SK-N-SH (cell line): ENCODE results near the gene ERP29. TPM values are rescaled to one million over a fixed set of nuclear protein-coding genes. Genes with fewer than 3 reads are reported as not detected.

Experiments used
- CTCF ChIA-PET: fragments of 300-600, 350-600 bp; formaldehyde crosslinking; extraction: SDS; loops from one replicate; lab custom pipeline; 2021; lab: Yijun Ruan, JAX
- POLR2A ChIA-PET: fragments of 350-600 bp; sonication (Branson Sonifier 250); formaldehyde crosslinking; extraction: SDS; loops from one replicate; lab custom pipeline; 2020; ENCODE audit warnings: antibody characterized with exemption, inconsistent platforms; lab: Yijun Ruan, JAX
- DNase-seq: peaks from one replicate; pipeline ENCODE4 v3.0.0; 2012
- H2AFZ ChIP-seq: fragments of 200-600 bp; sonication (generic); 2 replicates; pipeline ENCODE4 v1.8.1; 2016; ENCODE audit warnings: antibody characterized with exemption, mild to moderate bottlenecking, low read depth
- H3F3A ChIP-seq: fragments of 200-600 bp; sonication (generic); replicated peaks from 2 replicates; pipeline ENCODE3; 2016; ENCODE audit warnings: antibody characterized with exemption, mild to moderate bottlenecking; ENCODE audit not compliant: insufficient read depth
- H3K27ac ChIP-seq, 2 experiments: fragments of 200-500 bp in 1 of 2; fragments of 200-600 bp in 1 of 2; sonication (Bioruptor generic) in 1 of 2; sonication (generic), shearing (Covaris generic) in 1 of 2; 2 replicates each; pipeline versions ENCODE4 v1.5.1 to v1.6.1; 2014 to 2016; ENCODE audit warnings: low read depth in 2 of 2, inconsistent platforms in 1 of 2, low read length in 1 of 2, mild to moderate bottlenecking in 1 of 2, mixed read lengths in 1 of 2
- H3K27me3 ChIP-seq: fragments of 200-600 bp; sonication (generic), shearing (Covaris generic); 2 replicates; pipeline ENCODE4 v1.6.1; 2016; ENCODE audit warnings: mixed run types; ENCODE audit not compliant: insufficient read depth
- H3K36me3 ChIP-seq, 2 experiments: fragments of 200-500 bp in 1 of 2; fragments of 200-600 bp in 1 of 2; sonication (Bioruptor generic) in 1 of 2; sonication (generic) in 1 of 2; replicated peaks in 1 of 2; 2 replicates each; pipeline versions ENCODE3 to v1.5.1; 2014 to 2016; ENCODE audit warnings: low read length in 1 of 2, mild to moderate bottlenecking in 1 of 2; ENCODE audit not compliant: insufficient read depth in 2 of 2, control insufficient read depth in 1 of 2
- H3K4me1 ChIP-seq, 2 experiments: fragments of 200-500 bp in 1 of 2; fragments of 200-600 bp in 1 of 2; sonication (Bioruptor generic) in 1 of 2; sonication (generic), shearing (Covaris generic) in 1 of 2; 2 replicates each; pipeline versions ENCODE4 v1.5.1 to v1.6.1; 2014 to 2016; ENCODE audit warnings: low read depth in 1 of 2, low read length in 1 of 2, mixed run types in 1 of 2; ENCODE audit not compliant: insufficient read depth in 2 of 2, control insufficient read depth in 1 of 2
- H3K4me2 ChIP-seq: fragments of 200-600 bp; sonication (generic), shearing (Covaris generic); 2 replicates; pipeline ENCODE4 v1.6.1; 2017; ENCODE audit warnings: mixed run types
- H3K4me3 ChIP-seq, 2 experiments: fragments of 200-500 bp in 1 of 2; fragments of 200-600 bp in 1 of 2; sonication (Bioruptor generic) in 1 of 2; sonication (generic), shearing (Covaris generic) in 1 of 2; 2 replicates each; pipeline versions ENCODE4 v1.5.1 to v1.8.1; 2014 to 2016; ENCODE audit warnings: low read depth in 2 of 2, inconsistent platforms in 1 of 2, low read length in 1 of 2, mild to moderate bottlenecking in 1 of 2, mixed read lengths in 1 of 2, moderate library complexity in 1 of 2
- H3K79me2 ChIP-seq: fragments of 200-600 bp; sonication (generic); 2 replicates; pipeline ENCODE4 v1.8.1; 2017; ENCODE audit warnings: mild to moderate bottlenecking; ENCODE audit not compliant: insufficient read depth
- H3K9ac ChIP-seq: fragments of 200-600 bp; sonication (generic); 2 replicates; pipeline ENCODE4 v1.6.1; 2017; ENCODE audit warnings: mixed run types
- H3K9me2 ChIP-seq: fragments of 200-600 bp; sonication (generic); 2 replicates; pipeline ENCODE4 v1.6.1; 2017; ENCODE audit warnings: mixed run types
- H3K9me3 ChIP-seq: fragments of 200-600 bp; sonication (generic); 2 replicates; pipeline ENCODE4 v1.6.1; 2017; ENCODE audit warnings: mixed run types, mild to moderate bottlenecking, moderate library complexity
- H4K20me1 ChIP-seq: fragments of 200-600 bp; sonication (generic); 2 replicates; pipeline ENCODE4 v1.6.1; 2017; ENCODE audit warnings: mild to moderate bottlenecking, mixed run types; ENCODE audit not compliant: insufficient read depth
- ELF1 ChIP-seq: IDR thresholded peaks from 2 replicates; pipeline ENCODE4 v1.4.0; 2012
- FOXM1 ChIP-seq: IDR thresholded peaks from 2 replicates; pipeline ENCODE4 v1.4.0; 2012; ENCODE audit warnings: low read depth, mild to moderate bottlenecking
- GABPA ChIP-seq: IDR thresholded peaks from 2 replicates; pipeline ENCODE4 v1.4.0; 2012; ENCODE audit warnings: low read depth, mild to moderate bottlenecking
- NFIC ChIP-seq: IDR thresholded peaks from 2 replicates; pipeline ENCODE4 v1.4.0; 2012; ENCODE audit warnings: borderline replicate concordance
- RFX5 ChIP-seq: IDR thresholded peaks from 2 replicates; pipeline ENCODE4 v1.6.1; 2012; ENCODE audit warnings: mild to moderate bottlenecking, improper control_type of control experiment, low read length
- SMC3 ChIP-seq: IDR thresholded peaks from 2 replicates; pipeline ENCODE4 v1.6.1; 2012; ENCODE audit warnings: low read depth, low read length, improper control_type of control experiment
- TAF1 ChIP-seq: IDR thresholded peaks from 2 replicates; pipeline ENCODE4 v1.6.1; 2012; ENCODE audit warnings: low read depth, mild to moderate bottlenecking, low read length, moderate library complexity, borderline replicate concordance
- WGBS: methylation state at CpG from one replicate; pipeline ENCODE4 v1.1.6; 2017; ENCODE audit warnings: low lambda C conversion rate; 5-methylcytosine and 5-hydroxymethylcytosine counted together
- polyA plus RNA-seq, 3 experiments: library from polyadenylated mRNA; depleted of rRNA; stranded (reverse); fragments of >200 nt; gene quantifications; 2 replicates each; pipeline ENCODE4 v1.2.3, GENCODE V29; 2012
- TF ChIP-seq, protein P1 (sequence below): IDR thresholded peaks from 2 replicates; pipeline ENCODE4 v1.4.0; 2012; ENCODE audit warnings: low read depth, borderline replicate concordance
- TF ChIP-seq, protein P2 (sequence below): fragments of 200-600 bp; sonication (generic); IDR thresholded peaks from 2 replicates; pipeline ENCODE4 v1.6.1; 2017; ENCODE audit warnings: antibody characterized with exemption, mild to moderate bottlenecking, moderate library complexity
- TF ChIP-seq, protein P3 (sequence below): fragments of 150-350 bp; IDR thresholded peaks from 2 replicates; pipeline ENCODE4 v1.6.1; 2016; ENCODE audit warnings: mild to moderate bottlenecking, low read depth, low read length
- TF ChIP-seq, protein P4 (sequence below): fragments of 150-350 bp; IDR thresholded peaks from 2 replicates; pipeline ENCODE4 v1.6.1; 2017; ENCODE audit warnings: antibody characterized with exemption, low read length, low read depth, borderline replicate concordance
- TF ChIP-seq, protein P5 (sequence below): IDR thresholded peaks from 2 replicates; pipeline ENCODE4 v1.6.1; 2012; ENCODE audit warnings: mild to moderate bottlenecking, low read depth, low read length, moderate library complexity

ERP29 gene
- polyA plus RNA-seq, 1 of the 3 experiments (the other 2 are of a cell fraction), result 177 TPM

DNA sequence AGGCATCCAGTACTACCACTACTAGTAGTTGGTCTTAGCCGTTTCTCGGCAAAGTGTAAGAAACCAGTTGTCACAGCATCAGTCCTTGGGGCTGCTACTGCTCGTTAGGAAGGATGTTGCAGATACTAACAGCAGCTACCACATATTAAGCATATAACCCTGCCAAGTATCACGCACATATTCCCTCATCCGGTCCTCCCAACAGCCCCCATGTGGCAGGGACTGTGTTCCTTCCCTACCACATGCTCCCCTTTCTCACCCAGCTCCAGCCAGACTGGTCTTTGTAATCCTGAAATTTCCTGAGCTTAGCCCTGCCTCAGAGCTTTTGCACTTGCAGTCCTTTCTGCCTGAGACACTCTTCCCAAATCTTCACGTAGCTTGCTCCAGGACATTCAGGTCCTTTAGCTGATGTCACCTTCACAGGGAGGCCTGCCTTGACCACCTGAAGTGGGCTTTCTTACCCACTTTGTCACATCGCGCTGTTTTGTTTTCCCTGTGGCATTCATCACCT, 7.8 kb downstream of the ERP29 start:
- POLR2A ChIA-PET, result interaction anchor here (0.8 kb wide), 1 partner anchor 23 kb away, joined by 3 read pairs; no protein-coding TSS in a partner anchor
- DNase-seq, result no peak
- Histone ChIP-seq H3K9me2 (no peaks in the 10 kb centered on the region), H3F3A (peaks cover 35% of the 10 kb centered on the region), H3K79me2 (peaks cover 64% of the 10 kb centered on the region), H3K4me1 (peaks cover 3 to 14% of the 10 kb centered on the region in 2 experiments; a peak in 3 of 4 replicates), H3K9ac (no peak overlapping the region), H4K20me1 (peaks cover 20% of the 10 kb centered on the region), H3K4me3 (no peak overlapping the region), H3K27me3 (no peaks in the 10 kb centered on the region), H3K9me3 (no peaks in the 10 kb centered on the region), H3K27ac (no peak overlapping the region), H3K4me2 (no peak overlapping the region), H2AFZ (no peak overlapping the region)
- CTCF ChIA-PET, result no interaction called here
- no peak for TF ChIP-seq RFX5
- TF ChIP-seq, protein P1, sequence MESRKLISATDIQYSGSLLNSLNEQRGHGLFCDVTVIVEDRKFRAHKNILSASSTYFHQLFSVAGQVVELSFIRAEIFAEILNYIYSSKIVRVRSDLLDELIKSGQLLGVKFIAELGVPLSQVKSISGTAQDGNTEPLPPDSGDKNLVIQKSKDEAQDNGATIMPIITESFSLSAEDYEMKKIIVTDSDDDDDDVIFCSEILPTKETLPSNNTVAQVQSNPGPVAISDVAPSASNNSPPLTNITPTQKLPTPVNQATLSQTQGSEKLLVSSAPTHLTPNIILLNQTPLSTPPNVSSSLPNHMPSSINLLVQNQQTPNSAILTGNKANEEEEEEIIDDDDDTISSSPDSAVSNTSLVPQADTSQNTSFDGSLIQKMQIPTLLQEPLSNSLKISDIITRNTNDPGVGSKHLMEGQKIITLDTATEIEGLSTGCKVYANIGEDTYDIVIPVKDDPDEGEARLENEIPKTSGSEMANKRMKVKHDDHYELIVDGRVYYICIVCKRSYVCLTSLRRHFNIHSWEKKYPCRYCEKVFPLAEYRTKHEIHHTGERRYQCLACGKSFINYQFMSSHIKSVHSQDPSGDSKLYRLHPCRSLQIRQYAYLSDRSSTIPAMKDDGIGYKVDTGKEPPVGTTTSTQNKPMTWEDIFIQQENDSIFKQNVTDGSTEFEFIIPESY, result no peak
- no peak for TF ChIP-seq ELF1
- TF ChIP-seq GABPA, result no peak
- no peak for TF ChIP-seq FOXM1
- no peak for TF ChIP-seq TAF1
- TF ChIP-seq SMC3, result no peak
- TF ChIP-seq, protein P2, sequence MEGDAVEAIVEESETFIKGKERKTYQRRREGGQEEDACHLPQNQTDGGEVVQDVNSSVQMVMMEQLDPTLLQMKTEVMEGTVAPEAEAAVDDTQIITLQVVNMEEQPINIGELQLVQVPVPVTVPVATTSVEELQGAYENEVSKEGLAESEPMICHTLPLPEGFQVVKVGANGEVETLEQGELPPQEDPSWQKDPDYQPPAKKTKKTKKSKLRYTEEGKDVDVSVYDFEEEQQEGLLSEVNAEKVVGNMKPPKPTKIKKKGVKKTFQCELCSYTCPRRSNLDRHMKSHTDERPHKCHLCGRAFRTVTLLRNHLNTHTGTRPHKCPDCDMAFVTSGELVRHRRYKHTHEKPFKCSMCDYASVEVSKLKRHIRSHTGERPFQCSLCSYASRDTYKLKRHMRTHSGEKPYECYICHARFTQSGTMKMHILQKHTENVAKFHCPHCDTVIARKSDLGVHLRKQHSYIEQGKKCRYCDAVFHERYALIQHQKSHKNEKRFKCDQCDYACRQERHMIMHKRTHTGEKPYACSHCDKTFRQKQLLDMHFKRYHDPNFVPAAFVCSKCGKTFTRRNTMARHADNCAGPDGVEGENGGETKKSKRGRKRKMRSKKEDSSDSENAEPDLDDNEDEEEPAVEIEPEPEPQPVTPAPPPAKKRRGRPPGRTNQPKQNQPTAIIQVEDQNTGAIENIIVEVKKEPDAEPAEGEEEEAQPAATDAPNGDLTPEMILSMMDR, result no peak
- TF ChIP-seq NFIC, result no peak
- TF ChIP-seq, protein P3, sequence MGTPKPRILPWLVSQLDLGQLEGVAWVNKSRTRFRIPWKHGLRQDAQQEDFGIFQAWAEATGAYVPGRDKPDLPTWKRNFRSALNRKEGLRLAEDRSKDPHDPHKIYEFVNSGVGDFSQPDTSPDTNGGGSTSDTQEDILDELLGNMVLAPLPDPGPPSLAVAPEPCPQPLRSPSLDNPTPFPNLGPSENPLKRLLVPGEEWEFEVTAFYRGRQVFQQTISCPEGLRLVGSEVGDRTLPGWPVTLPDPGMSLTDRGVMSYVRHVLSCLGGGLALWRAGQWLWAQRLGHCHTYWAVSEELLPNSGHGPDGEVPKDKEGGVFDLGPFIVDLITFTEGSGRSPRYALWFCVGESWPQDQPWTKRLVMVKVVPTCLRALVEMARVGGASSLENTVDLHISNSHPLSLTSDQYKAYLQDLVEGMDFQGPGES, result no peak
- TF ChIP-seq, protein P4, sequence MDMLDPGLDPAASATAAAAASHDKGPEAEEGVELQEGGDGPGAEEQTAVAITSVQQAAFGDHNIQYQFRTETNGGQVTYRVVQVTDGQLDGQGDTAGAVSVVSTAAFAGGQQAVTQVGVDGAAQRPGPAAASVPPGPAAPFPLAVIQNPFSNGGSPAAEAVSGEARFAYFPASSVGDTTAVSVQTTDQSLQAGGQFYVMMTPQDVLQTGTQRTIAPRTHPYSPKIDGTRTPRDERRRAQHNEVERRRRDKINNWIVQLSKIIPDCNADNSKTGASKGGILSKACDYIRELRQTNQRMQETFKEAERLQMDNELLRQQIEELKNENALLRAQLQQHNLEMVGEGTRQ, result no peak
- TF ChIP-seq, protein P5, sequence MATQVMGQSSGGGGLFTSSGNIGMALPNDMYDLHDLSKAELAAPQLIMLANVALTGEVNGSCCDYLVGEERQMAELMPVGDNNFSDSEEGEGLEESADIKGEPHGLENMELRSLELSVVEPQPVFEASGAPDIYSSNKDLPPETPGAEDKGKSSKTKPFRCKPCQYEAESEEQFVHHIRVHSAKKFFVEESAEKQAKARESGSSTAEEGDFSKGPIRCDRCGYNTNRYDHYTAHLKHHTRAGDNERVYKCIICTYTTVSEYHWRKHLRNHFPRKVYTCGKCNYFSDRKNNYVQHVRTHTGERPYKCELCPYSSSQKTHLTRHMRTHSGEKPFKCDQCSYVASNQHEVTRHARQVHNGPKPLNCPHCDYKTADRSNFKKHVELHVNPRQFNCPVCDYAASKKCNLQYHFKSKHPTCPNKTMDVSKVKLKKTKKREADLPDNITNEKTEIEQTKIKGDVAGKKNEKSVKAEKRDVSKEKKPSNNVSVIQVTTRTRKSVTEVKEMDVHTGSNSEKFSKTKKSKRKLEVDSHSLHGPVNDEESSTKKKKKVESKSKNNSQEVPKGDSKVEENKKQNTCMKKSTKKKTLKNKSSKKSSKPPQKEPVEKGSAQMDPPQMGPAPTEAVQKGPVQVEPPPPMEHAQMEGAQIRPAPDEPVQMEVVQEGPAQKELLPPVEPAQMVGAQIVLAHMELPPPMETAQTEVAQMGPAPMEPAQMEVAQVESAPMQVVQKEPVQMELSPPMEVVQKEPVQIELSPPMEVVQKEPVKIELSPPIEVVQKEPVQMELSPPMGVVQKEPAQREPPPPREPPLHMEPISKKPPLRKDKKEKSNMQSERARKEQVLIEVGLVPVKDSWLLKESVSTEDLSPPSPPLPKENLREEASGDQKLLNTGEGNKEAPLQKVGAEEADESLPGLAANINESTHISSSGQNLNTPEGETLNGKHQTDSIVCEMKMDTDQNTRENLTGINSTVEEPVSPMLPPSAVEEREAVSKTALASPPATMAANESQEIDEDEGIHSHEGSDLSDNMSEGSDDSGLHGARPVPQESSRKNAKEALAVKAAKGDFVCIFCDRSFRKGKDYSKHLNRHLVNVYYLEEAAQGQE, result no peak
- TF ChIP-seq, all 33 proteins: peak for 0
- peaks cover 55 to 63% of the 10 kb centered on the region in 2 experiments for H3K36me3 ChIP-seq
- 94% methylated on average over 8 of the region's 8 CpGs for WGBS
